GF-D8 (cell line): ENCODE measurements around the gene HOXD4.

Experiments
- DNase-seq: peaks from one replicate; lab custom pipeline; 2025; lab: John Stamatoyannopoulos, UW

The HOXD4 gene

DNA sequence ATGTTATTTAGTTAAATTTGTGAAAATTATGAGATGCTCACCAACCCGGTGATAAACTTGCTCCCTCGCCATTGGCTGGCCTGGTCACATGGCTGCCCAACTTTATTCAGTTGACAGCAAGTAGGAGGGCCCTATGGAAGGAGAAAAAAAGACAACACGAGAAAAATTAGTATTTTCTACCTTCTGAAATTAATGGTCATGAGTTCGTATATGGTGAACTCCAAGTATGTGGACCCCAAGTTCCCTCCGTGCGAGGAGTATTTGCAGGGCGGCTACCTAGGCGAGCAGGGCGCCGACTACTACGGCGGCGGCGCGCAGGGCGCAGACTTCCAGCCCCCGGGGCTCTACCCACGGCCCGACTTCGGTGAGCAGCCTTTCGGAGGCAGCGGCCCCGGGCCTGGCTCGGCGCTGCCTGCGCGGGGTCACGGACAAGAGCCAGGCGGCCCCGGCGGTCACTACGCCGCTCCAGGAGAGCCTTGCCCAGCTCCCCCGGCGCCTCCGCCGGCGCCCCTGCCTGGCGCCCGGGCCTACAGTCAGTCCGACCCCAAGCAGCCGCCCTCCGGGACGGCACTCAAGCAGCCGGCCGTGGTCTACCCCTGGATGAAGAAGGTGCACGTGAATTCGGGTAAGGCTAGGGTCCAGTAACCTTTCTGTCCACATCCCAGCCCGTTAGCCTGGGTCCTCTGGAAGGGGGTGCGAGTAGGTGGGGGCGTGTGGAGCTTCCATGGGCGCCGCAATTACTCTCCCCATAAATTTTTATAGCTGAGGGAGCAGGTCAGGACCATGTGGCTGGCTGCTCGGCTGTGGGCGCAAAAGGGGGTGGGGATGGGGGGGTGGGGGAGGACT is at the start of gene HOXD4:
HOXD4 (plus strand) TSS at position 109 of the 846 bp plus-strand sequence; CDS start at position 193, 84 bp downstream.
- DNase-seq = no peak

DNA sequence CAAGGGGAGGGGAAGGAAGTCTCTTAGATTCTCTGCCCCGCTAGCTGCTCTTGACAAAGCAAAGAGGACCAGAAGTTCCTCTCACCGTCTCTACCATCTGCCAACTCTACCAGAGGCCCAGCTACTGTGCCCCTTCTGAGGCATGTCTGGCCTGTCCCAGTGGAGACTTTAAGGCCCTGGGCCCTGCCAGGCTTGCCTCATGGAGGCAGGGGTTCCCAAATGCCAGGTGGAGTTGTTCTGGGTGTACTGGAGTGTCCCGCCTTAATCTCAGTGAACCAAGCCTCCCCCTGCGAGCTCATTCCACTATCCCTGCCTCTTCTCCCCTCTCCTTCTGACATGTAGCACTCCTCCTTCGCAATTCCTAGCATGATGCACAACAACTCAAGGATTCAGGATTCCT is 49.5 kb upstream of the HOXD4 start:
- DNase-seq = no peak

DNA sequence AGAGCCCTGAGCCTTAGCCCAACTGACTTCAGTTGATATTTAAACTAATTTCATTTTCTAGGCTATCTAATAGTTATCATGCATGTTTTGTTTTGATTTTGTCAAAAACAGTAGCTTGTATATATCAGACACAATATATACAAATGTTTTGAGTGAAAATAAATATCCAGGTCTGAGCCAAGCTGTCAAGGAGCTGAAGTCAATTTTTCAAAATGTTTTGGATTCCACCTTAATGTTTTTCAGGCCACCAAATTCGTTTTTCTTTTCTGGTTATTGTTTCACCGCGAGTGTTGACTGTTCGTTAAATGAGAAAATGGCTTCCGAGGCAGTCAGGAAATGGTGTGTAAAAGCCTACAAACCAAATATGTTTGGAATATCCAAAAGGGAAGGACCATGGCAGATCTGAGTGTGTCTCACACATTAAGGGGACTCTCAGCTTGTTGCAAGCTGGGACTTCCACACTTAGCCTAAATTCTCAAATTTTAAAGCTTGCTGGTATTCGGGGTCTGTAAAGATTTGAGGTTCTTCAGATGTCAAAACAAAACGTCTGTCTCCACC is 49.0 kb upstream of the HOXD4 start:
- no peak for DNase-seq

DNA sequence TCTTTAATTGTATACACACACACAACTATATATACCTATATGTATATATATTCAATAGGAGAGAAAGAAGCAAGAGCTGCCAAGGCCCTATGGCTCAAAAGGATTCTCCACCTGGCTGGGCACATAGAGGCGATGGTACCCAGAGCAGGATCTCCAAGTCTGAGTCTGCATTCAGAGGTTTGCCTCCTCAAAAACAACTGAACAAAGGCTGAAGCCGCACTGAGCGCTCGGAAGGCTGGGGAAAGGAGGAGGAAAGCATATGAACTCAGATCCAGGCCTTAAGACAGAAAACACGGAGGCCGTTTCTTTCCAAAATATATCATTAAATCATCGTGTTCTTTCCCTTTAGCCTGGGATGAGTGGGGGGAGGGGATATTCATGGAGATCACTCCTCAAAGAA is 48.2 kb upstream of the HOXD4 start:
- no peak for DNase-seq

DNA sequence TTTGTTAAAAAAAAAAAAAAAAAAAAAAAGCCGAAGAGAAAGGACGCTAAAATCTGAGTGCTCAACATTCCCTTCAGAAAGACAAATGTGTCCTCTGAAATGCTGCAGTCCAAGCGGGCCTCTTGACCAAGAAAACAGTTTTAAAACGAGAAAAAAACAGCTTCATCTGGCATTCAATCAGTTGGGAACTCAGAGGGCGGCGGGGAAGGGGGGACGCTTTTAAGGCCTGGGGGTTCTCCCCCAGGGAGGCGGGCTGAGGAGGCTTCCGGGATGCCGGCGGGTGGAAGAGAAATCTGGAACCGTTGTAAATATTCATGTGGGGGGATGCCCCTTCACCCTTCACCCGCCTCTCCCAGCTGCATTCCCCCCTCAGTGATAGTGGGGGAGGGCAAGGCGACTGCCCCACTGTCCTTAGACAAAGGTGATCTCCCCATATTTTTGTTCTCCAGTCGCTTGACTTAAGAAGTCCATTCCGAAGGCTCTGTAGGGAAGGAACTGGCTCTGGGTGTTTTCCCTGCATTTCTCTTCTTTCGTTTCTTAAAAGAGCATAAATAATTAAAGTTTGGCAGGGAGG is 47.5 kb upstream of the HOXD4 start:
- no peak for DNase-seq

DNA sequence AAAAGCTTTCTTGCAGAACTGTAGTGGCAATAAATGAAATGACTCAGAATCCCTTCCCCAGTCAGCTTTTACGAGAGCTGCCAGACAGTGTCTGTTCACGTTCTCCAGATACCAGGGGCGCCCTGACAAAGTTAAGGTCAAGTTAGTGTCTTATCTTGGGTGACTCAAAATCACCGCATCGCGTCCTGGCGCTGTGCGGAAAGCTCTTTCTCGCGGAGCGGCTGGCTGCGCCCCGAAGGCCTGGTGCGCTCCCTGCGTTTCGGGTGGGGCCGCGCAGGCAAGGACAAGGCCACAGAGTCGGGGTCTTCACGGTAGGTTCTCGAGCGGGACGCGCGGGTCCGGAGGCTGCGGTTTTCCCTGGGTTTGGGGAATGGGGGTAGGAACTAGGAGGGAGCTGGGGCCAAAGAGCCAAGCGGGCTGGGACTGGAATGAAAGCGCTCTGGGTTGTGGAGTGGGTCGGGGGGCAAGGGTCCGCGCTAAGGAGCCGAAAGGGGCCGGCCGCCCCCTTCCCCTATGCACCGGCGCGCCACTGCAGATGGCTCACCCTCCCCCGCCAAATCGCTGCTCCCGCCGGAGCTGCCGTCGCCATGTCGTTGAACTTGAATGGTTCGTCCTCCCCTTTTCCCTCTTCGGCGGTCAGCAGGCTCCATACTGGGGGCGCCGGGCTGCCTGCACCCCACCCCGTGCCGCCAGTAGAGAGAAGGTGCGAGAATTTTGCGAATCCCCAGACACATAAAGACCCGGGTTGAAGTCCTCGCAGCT is 46.9 kb upstream of the HOXD4 start:
- no peak for DNase-seq

DNA sequence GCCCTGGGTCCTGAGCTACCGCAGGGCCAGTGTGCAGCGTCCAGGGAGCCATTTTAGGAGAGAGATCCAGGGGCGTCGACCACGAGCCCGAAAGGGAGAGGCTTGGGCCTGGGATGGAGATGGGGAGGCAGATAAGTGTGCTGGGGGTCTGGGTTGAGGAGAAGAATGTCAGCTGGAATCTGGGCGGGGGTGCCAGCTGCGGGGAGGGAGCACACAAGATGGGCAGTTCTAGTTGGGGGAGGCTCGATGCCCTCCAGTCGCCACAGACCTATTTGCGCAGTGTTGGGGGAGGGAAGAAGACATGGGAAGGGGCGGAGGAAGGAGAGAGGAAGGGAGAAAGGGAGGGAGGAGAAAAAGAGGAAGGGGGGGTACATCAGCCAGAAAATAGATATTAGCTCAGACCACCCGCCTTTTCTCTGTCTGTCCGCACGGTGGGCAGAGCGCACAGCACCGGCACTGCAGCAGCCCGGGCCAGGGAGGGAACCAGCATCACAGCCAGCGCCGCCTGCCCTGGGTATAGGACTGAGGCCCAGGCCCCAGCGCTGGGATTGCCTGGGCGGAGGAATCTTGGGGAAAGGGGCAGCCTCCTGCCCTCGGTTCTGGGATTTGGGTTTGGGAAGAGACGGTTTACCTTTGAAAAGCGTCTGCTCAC is 46.1 kb upstream of the HOXD4 start:
- no peak for DNase-seq

DNA sequence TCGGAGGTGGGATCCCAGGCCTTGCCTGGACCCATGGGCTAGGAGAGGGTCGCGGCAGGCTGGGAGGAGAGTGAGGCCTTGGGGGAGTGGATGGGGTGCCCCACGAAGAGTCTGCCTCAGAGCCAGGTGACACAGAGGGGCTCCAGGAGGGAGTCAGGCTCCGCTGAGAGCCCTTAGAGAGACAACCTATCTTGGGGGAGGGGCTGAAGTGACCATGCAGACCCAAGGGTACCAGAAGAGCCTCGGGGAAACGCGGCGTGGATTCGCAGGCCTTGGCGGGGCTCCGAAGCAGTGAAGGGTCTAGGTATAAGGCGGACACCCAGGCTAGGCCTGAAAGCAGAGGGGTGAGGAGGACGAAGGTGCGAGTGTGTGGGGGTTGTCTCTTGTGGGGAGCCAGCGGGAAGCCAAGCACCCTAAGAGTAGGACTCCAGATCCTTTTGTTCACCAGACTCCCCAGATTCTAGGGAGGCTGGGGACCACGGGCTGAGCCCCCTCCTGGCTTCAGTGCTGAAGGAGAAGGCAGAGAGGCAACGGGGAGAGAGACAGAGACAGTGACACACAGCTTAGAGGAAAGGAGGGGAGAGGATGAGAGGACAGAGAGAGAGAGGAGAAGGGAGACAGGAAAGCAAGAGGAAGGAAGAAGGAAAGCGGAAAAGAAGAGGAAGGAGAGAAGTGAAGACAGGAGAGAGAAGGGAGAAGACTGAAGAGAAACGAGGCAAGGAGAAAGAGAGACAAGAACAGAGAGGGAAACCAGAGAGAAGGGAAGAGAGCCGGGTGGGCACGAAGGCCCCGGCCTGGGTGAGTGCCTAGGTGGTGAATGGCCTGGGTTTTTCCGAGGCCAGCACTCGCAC is 45.4 kb upstream of the HOXD4 start:
- no peak for DNase-seq

DNA sequence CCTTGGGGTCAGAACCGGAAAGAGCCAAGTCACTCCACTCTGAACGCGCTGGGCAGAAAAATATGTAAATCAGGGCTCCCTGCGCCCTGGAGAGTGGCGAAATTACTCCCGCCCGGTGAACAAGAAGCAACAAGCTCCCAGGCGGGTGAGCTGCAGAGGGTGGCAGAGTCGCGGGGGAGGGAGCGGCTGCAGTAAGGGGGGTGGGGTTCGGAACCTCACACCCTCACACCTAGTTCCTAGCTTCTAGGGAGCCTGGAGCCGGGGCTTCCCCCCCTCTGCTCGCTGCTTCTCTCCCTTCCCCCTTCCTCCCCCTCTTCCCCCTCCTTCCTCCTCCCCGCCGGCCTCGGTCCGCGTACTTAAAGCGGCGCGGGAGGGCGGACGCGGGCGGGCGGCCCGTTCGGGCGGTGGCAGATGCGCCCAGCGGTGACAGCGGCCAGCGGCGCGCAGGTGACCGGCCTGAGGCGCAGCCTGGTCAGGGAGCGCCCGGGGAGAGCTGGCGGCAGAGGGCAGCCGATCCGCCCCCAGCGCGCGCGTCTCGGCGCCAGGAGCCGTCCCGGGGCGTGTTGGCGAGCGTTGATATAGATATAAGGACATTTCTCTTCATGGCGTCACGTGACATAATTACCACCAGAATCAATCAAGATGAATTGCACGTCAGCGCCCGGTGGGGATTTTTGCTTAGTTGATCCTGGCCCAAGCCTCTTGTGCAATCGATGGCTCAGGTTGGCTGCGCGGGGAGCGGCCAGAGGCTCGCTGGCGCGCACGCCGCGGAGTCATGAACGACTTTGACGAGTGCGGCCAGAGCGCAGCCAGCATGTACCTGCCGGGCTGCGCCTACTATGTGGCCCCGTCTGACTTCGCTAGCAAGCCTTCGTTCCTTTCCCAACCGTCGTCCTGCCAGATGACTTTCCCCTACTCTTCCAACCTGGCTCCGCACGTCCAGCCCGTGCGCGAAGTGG is 44.5 kb upstream of the HOXD4 start, which contains the start of gene HOXD11:
HOXD11 (plus strand) TSS at position 700 of the 959 bp plus-strand sequence; CDS start at position 776, 76 bp downstream.
- DNase-seq = no peak

DNA sequence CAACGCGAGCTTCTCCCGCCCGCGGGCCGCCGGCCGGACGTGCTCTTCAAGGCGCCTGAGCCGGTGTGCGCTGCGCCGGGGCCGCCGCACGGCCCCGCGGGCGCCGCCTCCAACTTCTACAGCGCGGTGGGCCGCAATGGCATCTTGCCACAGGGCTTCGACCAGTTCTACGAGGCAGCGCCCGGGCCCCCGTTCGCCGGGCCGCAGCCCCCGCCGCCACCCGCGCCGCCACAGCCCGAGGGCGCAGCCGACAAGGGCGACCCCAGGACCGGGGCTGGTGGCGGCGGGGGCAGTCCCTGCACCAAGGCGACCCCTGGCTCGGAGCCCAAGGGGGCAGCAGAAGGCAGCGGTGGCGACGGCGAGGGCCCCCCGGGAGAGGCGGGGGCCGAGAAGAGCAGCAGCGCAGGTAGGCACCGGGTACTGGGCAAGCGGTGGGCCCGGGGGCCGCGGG is 43.6 kb upstream of the HOXD4 start:
- no peak for DNase-seq

DNA sequence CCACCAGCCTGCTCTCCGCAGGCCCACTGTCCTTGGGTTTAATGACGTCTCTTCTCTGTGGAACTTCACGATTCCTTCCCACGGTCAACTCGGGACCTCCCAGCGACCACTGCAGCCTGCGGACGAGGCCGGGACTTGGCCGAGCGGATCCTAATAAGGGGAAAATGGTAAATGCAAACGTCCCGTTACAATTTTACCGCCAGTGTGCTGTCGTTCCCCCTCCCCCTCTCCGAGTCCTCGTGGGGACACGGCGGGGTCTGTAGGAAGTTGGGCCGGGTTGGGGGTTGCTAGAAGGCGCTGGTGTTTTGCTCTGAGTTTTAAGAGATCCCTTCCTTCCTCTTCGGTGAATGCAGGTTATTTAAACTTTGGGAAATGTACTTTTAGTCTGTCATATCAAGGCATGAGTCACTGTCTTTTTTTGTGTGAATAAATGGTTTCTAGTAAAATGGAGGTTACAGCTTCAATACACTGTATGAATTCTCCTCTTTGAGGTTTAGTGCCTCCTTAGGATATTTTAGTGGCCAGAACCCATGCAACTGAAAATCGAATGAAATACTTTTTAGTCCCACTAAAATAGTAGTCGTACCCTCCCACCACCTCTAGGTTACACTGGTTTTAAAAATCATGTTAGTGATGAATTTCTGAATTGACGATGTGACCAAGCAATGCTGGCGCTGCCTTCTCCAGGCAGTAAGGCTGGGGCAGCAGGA is 42.0 kb upstream of the HOXD4 start:
- DNase-seq = no peak

DNA sequence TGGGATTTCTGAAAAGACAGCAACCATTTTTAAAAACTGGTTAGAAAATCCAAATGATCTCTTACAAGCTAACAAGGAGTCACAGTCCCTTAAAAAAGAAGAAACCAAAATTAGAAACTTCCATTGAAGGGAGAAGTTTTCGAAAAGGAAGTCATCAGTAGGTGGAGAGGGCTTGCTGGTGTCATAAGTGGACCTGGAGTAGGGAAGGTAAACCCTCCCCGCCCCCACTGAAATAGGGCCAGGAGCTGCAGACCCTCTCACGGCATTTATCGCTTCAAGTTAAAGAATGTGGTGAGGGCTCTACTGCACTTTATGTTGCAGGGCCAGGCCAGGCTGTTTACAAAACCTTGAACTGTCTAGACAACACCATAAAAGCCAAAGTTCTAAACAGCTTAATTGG is 41.4 kb upstream of the HOXD4 start:
- DNase-seq = no peak

DNA sequence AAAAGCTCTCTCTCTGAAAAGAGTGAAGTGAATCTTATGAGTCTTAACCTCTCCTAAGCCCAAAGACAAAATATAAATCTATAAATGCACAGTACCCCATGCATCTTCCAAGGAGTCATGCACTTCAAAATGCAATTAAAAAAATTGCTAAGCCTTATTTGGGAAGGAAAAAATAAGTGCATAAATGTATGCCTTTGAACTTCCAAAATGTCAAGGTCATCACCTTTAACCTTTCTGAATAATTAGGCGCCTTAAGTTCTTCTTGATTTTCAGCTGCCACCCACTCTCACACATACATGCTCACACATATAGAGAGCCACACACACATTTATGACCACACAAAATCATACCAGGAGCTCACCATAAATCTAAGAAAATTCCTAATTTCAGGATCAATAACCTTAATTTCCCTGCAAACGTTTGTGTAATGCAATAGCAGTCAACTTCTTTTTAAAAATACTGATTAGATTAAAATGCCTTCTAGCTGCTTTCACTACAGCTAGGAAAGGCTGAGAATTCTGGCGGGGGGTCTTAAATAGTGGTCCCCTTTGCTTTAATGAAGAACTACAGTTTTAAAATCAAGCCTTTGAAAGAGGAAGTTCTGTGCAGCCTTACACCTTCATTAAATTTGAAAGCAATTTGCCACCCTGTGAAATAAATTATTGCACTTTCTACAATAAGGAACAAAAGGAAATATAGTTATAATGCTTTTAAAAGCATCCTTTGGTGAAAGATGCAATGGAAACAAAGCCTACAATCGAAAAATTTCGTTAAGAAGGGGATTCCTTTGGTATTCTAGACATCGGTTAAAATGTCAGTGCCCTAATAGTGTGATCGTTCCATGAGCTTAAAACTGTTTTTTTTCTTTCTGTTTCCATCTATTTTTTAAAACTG is 40.7 kb upstream of the HOXD4 start:
- DNase-seq = no peak

DNA sequence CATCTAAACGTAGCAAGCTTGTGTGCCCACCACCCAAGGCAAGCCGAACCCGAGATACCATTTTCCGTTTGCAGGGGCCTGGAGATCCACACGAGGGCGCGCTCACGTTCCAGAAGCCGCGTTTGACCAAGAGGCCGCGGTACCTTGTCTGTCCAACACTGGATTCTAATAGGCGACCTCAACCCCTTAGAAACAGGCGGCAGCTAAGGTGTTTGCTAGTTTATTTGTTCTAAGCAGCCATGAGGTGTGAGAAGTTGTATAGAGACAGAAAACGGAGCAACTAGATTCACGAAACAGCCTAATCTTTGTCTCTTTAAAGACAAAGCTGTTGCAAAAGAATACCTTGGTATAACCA is 40.1 kb upstream of the HOXD4 start:
- DNase-seq = no peak

DNA sequence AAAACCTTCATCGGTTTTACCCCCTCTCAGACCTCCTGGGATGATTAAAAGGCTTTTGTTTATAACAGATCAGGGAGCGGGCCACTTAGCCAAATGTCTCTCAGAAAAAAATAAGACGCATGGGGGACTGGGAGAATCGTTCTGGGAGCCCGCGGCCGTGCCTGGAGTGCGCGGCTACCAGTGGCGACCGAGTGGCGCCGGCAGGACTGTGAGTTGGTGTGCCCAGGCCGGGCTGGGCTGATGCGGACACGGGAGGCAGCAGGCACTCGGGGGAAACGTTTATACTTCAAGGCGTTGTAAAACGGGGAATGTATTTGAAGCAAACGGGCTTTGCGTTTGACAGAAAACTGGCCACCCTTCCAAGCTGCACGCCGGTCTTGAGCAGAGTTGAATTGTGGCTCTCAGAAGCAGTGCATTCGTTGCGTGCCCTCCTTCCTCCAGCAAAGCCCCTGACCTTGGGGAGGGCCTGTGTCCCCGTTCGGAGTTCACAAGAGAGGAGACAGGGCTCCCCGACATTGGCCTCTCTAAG is 39.4 kb upstream of the HOXD4 start:
- no peak for DNase-seq

DNA sequence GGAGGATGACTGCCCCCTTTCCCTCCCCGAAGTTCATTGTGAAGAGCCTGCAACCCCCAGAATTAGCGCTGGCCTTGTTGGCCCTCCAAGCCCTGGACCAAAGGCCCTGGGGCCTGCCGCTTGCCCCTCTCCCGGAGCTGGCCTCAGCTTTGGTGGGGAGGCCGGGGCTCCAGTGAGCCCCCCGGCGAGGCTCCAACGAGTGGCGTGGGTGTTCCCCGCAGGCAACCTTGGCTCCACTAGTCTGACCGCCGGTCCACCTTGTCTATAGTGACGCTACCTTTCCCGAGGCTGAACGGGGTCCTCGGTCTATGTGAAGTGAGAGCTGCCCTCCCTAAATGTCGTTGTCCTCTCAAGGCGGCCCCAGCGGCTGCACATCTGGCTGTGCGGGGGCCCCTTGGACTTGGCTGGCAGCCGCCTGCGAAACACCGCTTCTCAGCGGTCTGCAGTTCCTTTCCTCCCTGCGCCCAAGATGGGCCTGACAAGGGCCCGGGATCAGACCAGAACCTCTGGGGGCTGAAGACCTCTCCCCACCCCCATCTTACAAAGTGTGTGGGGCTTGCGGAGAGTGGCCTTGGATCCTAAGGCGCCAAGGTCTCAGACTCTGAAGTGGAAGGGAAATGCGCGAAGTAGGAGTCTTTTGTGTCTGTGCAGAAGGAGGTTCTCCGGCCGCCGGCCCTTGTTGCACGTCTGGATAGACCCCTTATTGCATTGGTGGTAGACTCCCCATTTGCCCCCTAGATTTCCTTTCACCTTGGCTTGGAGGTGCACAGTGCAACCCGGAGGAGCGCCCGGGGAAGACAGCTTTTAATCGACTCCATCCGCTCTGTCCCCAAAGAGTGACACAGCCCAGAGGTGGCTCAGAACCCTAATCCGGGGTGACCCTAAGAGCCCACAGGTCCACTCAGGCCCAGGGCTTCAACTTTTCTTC is 38.7 kb upstream of the HOXD4 start:
- no peak for DNase-seq
